GM21717 (cell line): Measurements from ENCODE around the gene MAP7.

Experiments
- ATAC-seq: cut with Tn5 transposase; IDR thresholded peaks from one replicate; pipeline ENCODE4 v1.9.1; 2021; ENCODE audit warnings: mild to moderate bottlenecking, moderate library complexity; ENCODE audit not compliant: unreplicated experiment

Gene MAP7

GRCh38 chr6:136534268-136534667 is 16.0 kb downstream of the MAP7 start:
- no peak for ATAC-seq

- no peak for ATAC-seq
Measured at GRCh38 chr6:136533487-136533886, 16.7 kb downstream of the MAP7 start.

- ATAC-seq, result no peak
Measured at GRCh38 chr6:136532030-136532429, 18.2 kb downstream of the MAP7 start.

- ATAC-seq, result no peak
Measured at GRCh38 chr6:136529710-136530109, 20.5 kb downstream of the MAP7 start.

GRCh38 chr6:136528477-136528876 is 21.7 kb downstream of the MAP7 start:
- ATAC-seq, result no peak

GRCh38 chr6:136527831-136528230 is 22.4 kb downstream of the MAP7 start:
- ATAC-seq, result no peak

- no peak for ATAC-seq
Measured at GRCh38 chr6:136526937-136527336, 23.3 kb downstream of the MAP7 start.

- ATAC-seq, result no peak
Measured at GRCh38 chr6:136526196-136526930, 23.9 kb downstream of the MAP7 start.

GRCh38 chr6:136525586-136526195 is 24.5 kb downstream of the MAP7 start:
- no peak for ATAC-seq

GRCh38 chr6:136524936-136525413 is 25.2 kb downstream of the MAP7 start:
- ATAC-seq, result no peak

- no peak for ATAC-seq
Measured at GRCh38 chr6:136524339-136524935, 25.8 kb downstream of the MAP7 start.

GRCh38 chr6:136523196-136523595 is 27.0 kb downstream of the MAP7 start:
- ATAC-seq, result no peak

- ATAC-seq, result no peak
Measured at GRCh38 chr6:136522636-136523035, 27.6 kb downstream of the MAP7 start.

- no peak for ATAC-seq
Measured at GRCh38 chr6:136521911-136522310, 28.3 kb downstream of the MAP7 start.

GRCh38 chr6:136521427-136521826 is 28.8 kb downstream of the MAP7 start:
- no peak for ATAC-seq

- ATAC-seq, result no peak
Measured at GRCh38 chr6:136520517-136520916, 29.7 kb downstream of the MAP7 start.

- no peak for ATAC-seq
Measured at GRCh38 chr6:136517582-136517981, 32.6 kb downstream of the MAP7 start.

- ATAC-seq, result no peak
Measured at GRCh38 chr6:136517002-136517401, 33.2 kb downstream of the MAP7 start.

GRCh38 chr6:136514591-136514990 is 35.6 kb downstream of the MAP7 start:
- no peak for ATAC-seq

GRCh38 chr6:136511926-136512325 is 38.3 kb downstream of the MAP7 start:
- no peak for ATAC-seq

- ATAC-seq, result no peak
Measured at GRCh38 chr6:136511397-136511796, 38.8 kb downstream of the MAP7 start.

GRCh38 chr6:136510782-136511181 is 39.4 kb downstream of the MAP7 start:
- ATAC-seq, result no peak
